H9 (cell line): Measurements from ENCODE around the gene XIRP2. TPM values are rescaled to one million over a fixed set of nuclear protein-coding genes. Genes with fewer than 3 reads are reported as not detected.

Source experiments
- DNase-seq: peaks from one replicate; pipeline ENCODE4 v3.0.0-alpha.2; 2017
- H2AFZ ChIP-seq: one replicate; pipeline ENCODE4 v1.6.1; 2013; ENCODE audit warnings: mild to moderate bottlenecking, low read length, control low read depth, moderate library complexity
- H2AK5ac ChIP-seq: 2 replicates; pipeline ENCODE4 v1.6.1; 2013; ENCODE audit warnings: low read length, control low read depth, mixed read lengths; ENCODE audit not compliant: insufficient read length
- H2BK120ac ChIP-seq: one replicate; pipeline ENCODE4 v1.6.1; 2013; ENCODE audit warnings: low read depth, mild to moderate bottlenecking, low read length, control low read depth, inconsistent platforms; ENCODE audit not compliant: poor library complexity, severe bottlenecking
- H2BK12ac ChIP-seq: 2 replicates; pipeline ENCODE4 v1.6.1; 2013; ENCODE audit warnings: low read length, control low read depth, mixed read lengths, low read depth; ENCODE audit not compliant: insufficient read length
- H2BK15ac ChIP-seq: 2 replicates; pipeline ENCODE4 v1.6.1; 2013; ENCODE audit warnings: low read depth, low read length, control low read depth
- H2BK20ac ChIP-seq: one replicate; pipeline ENCODE4 v1.6.1; 2013; ENCODE audit warnings: low read depth, mild to moderate bottlenecking, low read length, control low read depth, inconsistent platforms; ENCODE audit not compliant: poor library complexity, severe bottlenecking
- H2BK5ac ChIP-seq: 2 replicates; pipeline ENCODE4 v1.6.1; 2013; ENCODE audit warnings: low read length, control low read depth, mixed read lengths; ENCODE audit not compliant: insufficient read length
- H3K14ac ChIP-seq: 2 replicates; pipeline ENCODE4 v1.6.1; 2013; ENCODE audit warnings: low read length, control low read depth; ENCODE audit not compliant: insufficient read depth
- H3K18ac ChIP-seq: 2 replicates; pipeline ENCODE4 v1.6.1; 2013; ENCODE audit warnings: low read depth, mild to moderate bottlenecking, mixed read lengths, low read length, control low read depth; ENCODE audit not compliant: insufficient read length
- H3K23ac ChIP-seq: 2 replicates; pipeline ENCODE4 v1.6.1; 2013; ENCODE audit warnings: low read length, control low read depth, mixed read lengths, low read depth; ENCODE audit not compliant: insufficient read length
- H3K23me2 ChIP-seq: 2 replicates; pipeline ENCODE4 v1.6.1; 2013; ENCODE audit warnings: low read depth, mild to moderate bottlenecking, mixed read lengths, low read length, control low read depth; ENCODE audit not compliant: insufficient read length, poor library complexity, severe bottlenecking
- H3K27ac ChIP-seq: 2 replicates; pipeline ENCODE4 v1.5.1; 2013; ENCODE audit warnings: low read length, control low read depth, mixed read lengths, low read depth; ENCODE audit not compliant: insufficient read length
- H3K27me3 ChIP-seq: 2 replicates; pipeline ENCODE4 v1.6.1; 2013; ENCODE audit warnings: low read length, control low read depth, inconsistent platforms; ENCODE audit not compliant: insufficient read depth
- H3K4ac ChIP-seq: 2 replicates; pipeline ENCODE4 v1.6.1; 2013; ENCODE audit warnings: low read depth, mild to moderate bottlenecking, control low read depth, inconsistent platforms, low read length, moderate library complexity
- H3K4me1 ChIP-seq: 2 replicates; pipeline ENCODE4 v1.6.1; 2013; ENCODE audit warnings: low read length, control low read depth, inconsistent platforms; ENCODE audit not compliant: insufficient read depth
- H3K4me2 ChIP-seq: 2 replicates; pipeline ENCODE4 v1.6.1; 2013; ENCODE audit warnings: low read length, control low read depth, mixed read lengths; ENCODE audit not compliant: insufficient read length, insufficient read depth
- H3K56ac ChIP-seq: 2 replicates; pipeline ENCODE4 v1.6.1; 2013; ENCODE audit warnings: low read depth, mild to moderate bottlenecking, mixed read lengths, low read length, control low read depth; ENCODE audit not compliant: insufficient read length
- H3K79me1 ChIP-seq: 2 replicates; pipeline ENCODE4 v1.6.1; 2013; ENCODE audit warnings: low read depth, mild to moderate bottlenecking, moderate library complexity, low read length, control low read depth, inconsistent platforms; ENCODE audit not compliant: insufficient read depth, poor library complexity, severe bottlenecking
- H3K79me2 ChIP-seq: 2 replicates; pipeline ENCODE4 v1.6.1; 2013; ENCODE audit warnings: low read length, control low read depth, inconsistent platforms; ENCODE audit not compliant: insufficient read depth
- H3K9ac ChIP-seq: 2 replicates; pipeline ENCODE4 v1.6.1; 2013; ENCODE audit warnings: low read length, control low read depth, mixed read lengths; ENCODE audit not compliant: insufficient read length; ENCODE audit errors: extremely low read depth
- H3K9me3 ChIP-seq: one replicate; pipeline ENCODE4 v1.6.1; 2013; ENCODE audit warnings: low read depth, low read length, inconsistent platforms; ENCODE audit not compliant: control insufficient read depth
- H3T11ph ChIP-seq: one replicate; pipeline ENCODE4 v1.6.1; 2013; ENCODE audit warnings: mild to moderate bottlenecking, low read length, control low read depth, inconsistent platforms
- H4K20me1 ChIP-seq: one replicate; pipeline ENCODE4 v1.6.1; 2013; ENCODE audit not compliant: control insufficient read depth, insufficient read length, insufficient read depth
- H4K5ac ChIP-seq: 2 replicates; pipeline ENCODE4 v1.6.1; 2013; ENCODE audit warnings: low read depth, mild to moderate bottlenecking, mixed read lengths, low read length, control low read depth; ENCODE audit not compliant: insufficient read length
- H4K8ac ChIP-seq: replicated peaks from 2 replicates; pipeline ENCODE4 v1.6.1; 2013; ENCODE audit warnings: low read length, control low read depth, mixed read lengths, low read depth; ENCODE audit not compliant: insufficient read length
- H4K91ac ChIP-seq: 2 replicates; pipeline ENCODE4 v1.6.1; 2013; ENCODE audit warnings: low read depth, mild to moderate bottlenecking, moderate library complexity, mixed read lengths, low read length, control low read depth; ENCODE audit not compliant: insufficient read length
- H3K27ac Mint-ChIP-seq, 3 experiments: 2 replicates in 2 of 3; 3 replicates in 1 of 3; pipeline ENCODE4 v1.8.0; 2020 to 2021; ENCODE audit warnings: mixed read lengths in 3 of 3, mild to moderate bottlenecking in 1 of 3, moderate library complexity in 1 of 3
- H3K27me3 Mint-ChIP-seq: 2 replicates; pipeline ENCODE4 v1.8.0; 2021; ENCODE audit warnings: low read depth, mild to moderate bottlenecking, moderate library complexity, mixed read lengths
- H3K36me3 Mint-ChIP-seq, 3 experiments: 2 replicates in 2 of 3; 3 replicates in 1 of 3; pipeline ENCODE4 v1.8.0; 2020 to 2021; ENCODE audit warnings: low read depth in 3 of 3, mixed read lengths in 3 of 3; ENCODE audit not compliant: insufficient read depth in 1 of 3
- H3K4me1 Mint-ChIP-seq, 2 experiments: 2 replicates each; pipeline ENCODE4 v1.8.0; 2020; ENCODE audit warnings: mixed read lengths in 2 of 2
- H3K4me3 Mint-ChIP-seq, 2 experiments: 2 replicates in 1 of 2; 3 replicates in 1 of 2; pipeline ENCODE4 v1.8.0; 2020 to 2021; ENCODE audit warnings: mild to moderate bottlenecking in 2 of 2, mixed read lengths in 2 of 2, moderate library complexity in 1 of 2
- H3K9me3 Mint-ChIP-seq, 2 experiments: 2 replicates in 1 of 2; 3 replicates in 1 of 2; pipeline ENCODE4 v1.8.0; 2020; ENCODE audit warnings: mild to moderate bottlenecking in 2 of 2, mixed read lengths in 2 of 2, moderate library complexity in 1 of 2
- WGBS: extraction: QIAGEN DNeasy Blood & Tissue Kit; methylation state at CpG from one replicate; pipeline ENCODE4 v1.1.7; 2013; ENCODE audit warnings: missing lambda C conversion rate, low lambda C conversion rate, mixed read lengths; ENCODE audit not compliant: insufficient read length; ENCODE audit errors: extremely low coverage; 5-methylcytosine and 5-hydroxymethylcytosine counted together
- total RNA-seq: library from RNA; stranded (reverse); gene quantifications from 2 replicates; pipeline ENCODE4 v1.2.1, GENCODE V29; 2021
- TF ChIP-seq, protein P1 (sequence below): fragments of 200-600 bp; sonication (generic); conservative IDR thresholded peaks from 3 replicates; pipeline ENCODE4 v1.8.0; 2021; ENCODE audit warnings: antibody characterized with exemption, mild to moderate bottlenecking

The XIRP2 gene
- total RNA-seq, 1 experiment from 2014 or later: 0.07 TPM

DNA sequence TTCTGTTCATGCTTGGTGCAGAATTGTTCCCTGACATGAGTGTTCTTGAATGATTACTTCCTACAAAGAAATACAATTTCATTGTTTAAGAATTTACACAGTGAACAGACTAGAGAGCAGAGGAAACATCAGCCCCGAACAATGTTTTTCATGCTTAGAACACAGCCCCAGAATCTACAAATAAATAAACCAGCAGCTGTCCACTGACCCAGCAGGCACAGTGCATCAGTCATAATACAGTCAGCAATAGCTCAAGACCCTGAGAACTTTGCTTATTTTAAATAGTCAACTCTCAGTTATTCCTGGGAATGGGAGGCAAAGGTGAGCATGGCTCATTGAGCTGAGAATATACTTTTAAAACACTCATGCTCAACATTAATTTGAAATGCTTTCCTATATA lies 38.4 kb downstream of the XIRP2 start:
- no peak overlapping the region for H2BK20ac ChIP-seq
- H3K27ac ChIP-seq: no peak overlapping the region
- DNase-seq: no peak
- H3K18ac ChIP-seq: no peak overlapping the region
- H3K9me3 Mint-ChIP-seq: no peaks in the 10 kb centered on the region
- H3T11ph ChIP-seq: no peak overlapping the region
- H2BK5ac ChIP-seq: no peak overlapping the region
- H3K36me3 Mint-ChIP-seq: no peaks in the 10 kb centered on the region
- no peak overlapping the region for H4K91ac ChIP-seq
- no peak overlapping the region for H3K14ac ChIP-seq
- no peaks in the 10 kb centered on the region for H3K9me3 ChIP-seq
- no peak overlapping the region for H3K4me2 ChIP-seq
- whole genome bisulfite sequencing: no CpG with 5 or more reads among the region's 1 CpG
- H4K8ac ChIP-seq: no peak overlapping the region
- H3K4me1 Mint-ChIP-seq: peaks cover 0 to 2% of the 10 kb centered on the region in 2 experiments; a peak in 1 of 4 replicates
- H3K4me3 Mint-ChIP-seq: no peak overlapping the region
- no peaks in the 10 kb centered on the region for H3K4me1 ChIP-seq
- H2BK15ac ChIP-seq: no peak overlapping the region
- no peak overlapping the region for H2BK120ac ChIP-seq
- H3K27me3 Mint-ChIP-seq: no peaks in the 10 kb centered on the region
- TF ChIP-seq, protein P1, sequence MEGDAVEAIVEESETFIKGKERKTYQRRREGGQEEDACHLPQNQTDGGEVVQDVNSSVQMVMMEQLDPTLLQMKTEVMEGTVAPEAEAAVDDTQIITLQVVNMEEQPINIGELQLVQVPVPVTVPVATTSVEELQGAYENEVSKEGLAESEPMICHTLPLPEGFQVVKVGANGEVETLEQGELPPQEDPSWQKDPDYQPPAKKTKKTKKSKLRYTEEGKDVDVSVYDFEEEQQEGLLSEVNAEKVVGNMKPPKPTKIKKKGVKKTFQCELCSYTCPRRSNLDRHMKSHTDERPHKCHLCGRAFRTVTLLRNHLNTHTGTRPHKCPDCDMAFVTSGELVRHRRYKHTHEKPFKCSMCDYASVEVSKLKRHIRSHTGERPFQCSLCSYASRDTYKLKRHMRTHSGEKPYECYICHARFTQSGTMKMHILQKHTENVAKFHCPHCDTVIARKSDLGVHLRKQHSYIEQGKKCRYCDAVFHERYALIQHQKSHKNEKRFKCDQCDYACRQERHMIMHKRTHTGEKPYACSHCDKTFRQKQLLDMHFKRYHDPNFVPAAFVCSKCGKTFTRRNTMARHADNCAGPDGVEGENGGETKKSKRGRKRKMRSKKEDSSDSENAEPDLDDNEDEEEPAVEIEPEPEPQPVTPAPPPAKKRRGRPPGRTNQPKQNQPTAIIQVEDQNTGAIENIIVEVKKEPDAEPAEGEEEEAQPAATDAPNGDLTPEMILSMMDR: no peak
- H3K56ac ChIP-seq: no peak overlapping the region
- no peaks in the 10 kb centered on the region for H3K27me3 ChIP-seq
- no peak overlapping the region for H2AFZ ChIP-seq
- H3K9ac ChIP-seq: no peak overlapping the region
- H3K4ac ChIP-seq: no peak overlapping the region
- H3K79me2 ChIP-seq: no peaks in the 10 kb centered on the region
- no peak overlapping the region for H4K5ac ChIP-seq
- no peaks in the 10 kb centered on the region for H3K79me1 ChIP-seq
- no peak overlapping the region for H2AK5ac ChIP-seq
- no peaks in the 10 kb centered on the region for H3K23me2 ChIP-seq
- no peak overlapping the region for H3K23ac ChIP-seq
- no peak overlapping the region for H3K27ac Mint-ChIP-seq
- no peak overlapping the region for H2BK12ac ChIP-seq
- H4K20me1 ChIP-seq: no peaks in the 10 kb centered on the region
